ENCODE results near the gene ALOX15.
"Not testable (repeated sequence)": the region's sequence is repeated elsewhere in the genome, so short reads cannot be mapped to it uniquely, and the experiment has no call there.

Gene ALOX15

GRCh38 chr17:4652997-4653396 is 11.5 kb upstream of the ALOX15 start:
- no peak for DNase-seq

DNA sequence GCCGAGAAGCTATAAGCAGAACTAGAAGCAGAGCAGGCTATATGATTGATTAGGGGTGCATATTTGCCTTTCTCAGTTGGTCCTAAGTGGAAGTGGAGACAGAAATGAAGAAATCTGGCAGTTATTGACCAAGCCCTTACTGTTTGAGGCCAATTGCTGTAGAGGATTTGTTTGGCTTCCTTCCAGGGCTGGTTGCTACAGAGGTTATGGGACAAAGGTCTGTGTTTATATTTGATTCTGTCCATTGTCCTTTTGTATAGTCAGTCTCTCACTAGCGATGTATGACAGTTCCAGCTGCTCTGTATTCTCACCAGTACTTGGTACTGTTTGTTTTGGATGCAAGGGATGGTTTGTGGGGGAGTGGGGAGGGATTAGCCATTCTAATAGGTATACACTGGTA is 7.3 kb upstream of the ALOX15 start:
- peak; percentile 85 for DNase-seq

DNA sequence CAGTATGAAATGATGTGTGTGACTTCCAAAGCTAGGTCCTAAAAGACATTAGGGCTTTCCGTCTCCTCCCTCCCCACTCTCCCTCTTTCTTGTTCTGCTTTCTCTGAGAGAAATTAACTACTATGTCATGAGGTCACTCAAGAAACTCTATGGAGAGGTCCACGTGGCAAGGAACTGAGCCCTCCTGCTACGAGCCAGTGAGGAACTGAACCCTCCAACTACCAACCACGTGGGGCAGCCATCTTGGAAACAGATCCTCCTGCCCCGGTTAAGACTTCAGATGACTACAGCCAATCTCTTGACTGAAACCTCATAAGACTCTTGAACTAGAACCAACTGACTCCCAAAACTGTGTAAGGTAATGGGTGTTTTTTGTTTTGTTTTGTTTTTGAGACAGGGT is 4.2 kb upstream of the ALOX15 start:
- peak; percentile 94 for DNase-seq

DNA sequence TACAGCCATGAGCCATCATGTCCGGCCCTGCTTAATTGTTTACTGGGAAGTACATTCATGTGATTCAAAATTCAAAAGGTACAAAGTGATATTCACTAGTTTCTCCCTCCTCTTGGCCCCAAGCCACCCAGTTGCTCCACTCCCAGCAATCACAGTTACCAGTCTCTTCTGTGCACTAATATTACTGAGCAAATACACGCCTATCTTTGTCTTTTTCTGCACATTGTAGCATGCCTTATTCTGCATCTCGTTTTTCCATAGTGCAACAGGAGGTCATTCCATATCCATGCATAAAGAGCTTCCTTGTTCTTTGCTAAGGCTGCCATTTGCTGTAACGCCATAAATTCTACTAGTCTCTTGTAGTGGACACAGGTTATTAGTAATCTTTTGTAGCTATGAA is 2.2 kb upstream of the ALOX15 start:
- no peak for DNase-seq

GRCh38 chr17:4642286-4642685 is 808 bp upstream of the ALOX15 start:
- no peak for DNase-seq

DNA sequence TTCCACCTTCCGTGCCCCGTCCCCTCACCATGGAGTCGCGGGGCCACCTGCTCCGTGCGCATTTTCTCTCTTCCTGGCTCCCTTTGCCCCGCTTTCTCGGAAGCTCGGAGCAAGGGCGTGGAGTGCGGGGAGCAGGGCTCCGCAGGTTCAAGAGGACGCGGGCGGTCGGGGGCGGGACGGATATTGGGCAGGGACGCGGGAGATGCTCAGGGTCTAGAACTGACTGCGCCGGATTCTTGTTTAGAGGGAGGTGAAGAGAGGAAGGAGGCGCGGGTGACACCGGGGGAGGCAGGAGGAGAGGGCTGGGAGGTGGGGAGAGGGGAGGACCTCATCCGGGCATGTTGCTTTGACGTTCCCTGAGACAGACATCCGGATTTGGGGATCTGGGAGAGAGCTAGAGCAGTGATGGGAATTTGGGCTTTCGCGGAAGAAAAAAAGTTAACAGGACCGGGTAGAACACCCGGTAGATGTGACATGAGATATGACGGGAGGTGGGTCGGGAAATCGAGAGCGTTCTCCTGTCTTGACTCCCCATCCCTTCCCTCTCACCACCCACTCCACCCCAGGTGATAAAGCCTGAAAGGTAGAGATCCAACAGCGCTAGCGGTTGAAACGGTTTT is 799 bp downstream of the ALOX15 start:
- not testable (repeated sequence) for DNase-seq

- peak; percentile 9 for DNase-seq
Measured at GRCh38 chr17:4639301-4640059, 2.0 kb downstream of the ALOX15 start.

DNA sequence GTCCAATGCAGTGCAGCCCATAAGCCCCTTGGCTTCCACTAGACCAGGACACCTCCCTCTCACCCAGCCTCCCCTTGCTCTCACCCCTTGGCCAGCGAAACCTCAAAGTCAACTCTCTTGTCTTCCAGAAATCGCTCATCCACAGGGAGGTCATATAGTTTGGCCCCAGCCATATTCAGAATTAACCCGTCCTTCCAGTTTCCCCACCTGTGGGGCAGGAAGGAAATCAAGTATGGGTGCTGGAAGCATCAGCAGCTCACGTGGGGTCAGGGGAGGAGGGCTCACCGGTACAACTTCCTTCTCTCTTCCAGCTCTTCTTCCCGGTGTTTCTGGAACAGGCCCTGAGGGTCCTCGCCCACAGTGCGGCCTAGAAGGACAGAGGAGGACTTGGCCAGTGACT is 2.7 kb downstream of the ALOX15 start:
- DNase-seq = not testable (repeated sequence)

GRCh38 chr17:4636474-4637100 is 4.9 kb downstream of the ALOX15 start:
- DNase-seq = no peak

- peak; percentile 93 for DNase-seq
Measured at GRCh38 chr17:4635823-4636375, 5.6 kb downstream of the ALOX15 start.

GRCh38 chr17:4634976-4635375 is 6.5 kb downstream of the ALOX15 start:
- peak; percentile 84 for DNase-seq

GRCh38 chr17:4633643-4634042 is 7.8 kb downstream of the ALOX15 start:
- DNase-seq = no peak

DNA sequence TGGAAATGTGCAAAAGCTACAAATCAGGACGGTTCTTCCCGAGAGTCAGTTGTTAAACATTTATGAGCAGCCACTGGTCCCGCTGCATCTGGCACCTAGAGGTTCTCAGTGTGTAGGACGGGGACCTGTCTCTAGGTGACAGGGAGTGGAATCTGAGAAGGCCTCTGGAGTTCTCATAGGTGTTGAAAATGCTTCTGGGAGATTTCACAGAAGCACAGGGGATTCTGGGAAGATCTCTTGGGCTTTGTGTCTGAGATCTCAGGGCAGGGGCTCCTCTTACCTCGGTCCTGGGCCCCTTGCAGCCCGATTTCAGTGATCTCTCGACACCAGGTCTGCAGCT is 8.9 kb downstream of the ALOX15 start:
- no peak for DNase-seq

DNA sequence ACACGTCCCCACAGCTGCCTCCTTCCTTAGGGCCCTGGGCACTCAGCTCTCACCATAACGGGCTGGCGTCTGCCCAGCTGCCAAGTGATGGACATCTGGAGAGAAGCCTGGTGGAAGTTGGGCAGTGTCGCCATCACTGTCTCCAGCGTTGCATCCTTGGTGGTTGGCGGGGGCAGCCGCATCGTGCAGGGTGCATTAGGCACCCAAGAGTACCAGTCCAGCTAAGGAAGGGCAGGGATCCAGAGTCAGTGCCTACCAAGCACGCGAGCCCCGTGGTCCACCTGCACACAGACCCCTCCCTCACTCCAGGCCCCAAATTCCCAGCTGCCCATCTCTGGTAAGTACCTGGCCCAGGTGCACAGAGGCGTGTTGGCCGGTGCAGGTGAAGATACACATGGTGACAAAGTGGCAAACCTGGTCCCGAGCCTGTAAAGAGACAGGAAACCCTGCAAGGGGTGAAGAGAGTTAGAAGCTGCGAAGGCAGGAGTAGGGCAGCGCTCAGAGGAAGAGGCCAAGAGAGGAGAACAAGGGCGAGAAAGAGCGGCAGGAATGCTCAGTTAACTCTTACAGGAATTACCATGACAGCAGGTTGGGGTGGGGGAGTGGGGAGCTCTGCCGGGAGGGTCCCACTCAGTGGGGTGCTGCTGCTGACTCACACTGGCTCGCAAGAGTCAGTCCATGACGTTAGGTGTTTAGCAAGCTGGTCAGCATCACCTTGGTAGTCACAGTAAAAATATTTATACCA is 9.5 kb downstream of the ALOX15 start:
- DNase-seq = no peak

GRCh38 chr17:4631431-4631830 is 10.0 kb downstream of the ALOX15 start:
- DNase-seq = no peak

GRCh38 chr17:4626734-4627256 is 14.7 kb downstream of the ALOX15 start:
- DNase-seq = no peak

DNA sequence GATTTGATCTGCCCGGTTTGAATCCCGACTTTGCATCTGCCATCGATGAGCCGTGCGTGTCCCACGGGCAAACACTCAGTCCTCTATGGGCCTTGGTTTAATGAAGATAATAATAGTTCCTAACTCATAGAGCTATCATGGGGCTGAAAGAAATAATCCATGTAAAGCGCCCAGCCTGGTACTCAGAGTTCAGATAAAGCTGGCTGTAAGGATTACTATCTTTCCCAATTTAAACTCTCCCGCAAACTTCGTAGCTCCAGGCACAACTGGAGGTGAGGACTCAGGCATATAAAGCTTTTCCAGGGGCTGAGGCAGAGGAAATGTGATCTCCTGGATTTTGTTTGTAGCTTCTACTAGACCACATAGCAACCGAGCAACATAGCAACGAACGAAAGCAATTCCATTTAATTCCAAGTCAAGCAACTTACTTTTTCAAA is 16.3 kb downstream of the ALOX15 start:
- no peak for DNase-seq

- DNase-seq = peak; percentile 21
Measured at GRCh38 chr17:4624451-4624911, 17.0 kb downstream of the ALOX15 start.

- no peak for DNase-seq
Measured at GRCh38 chr17:4623249-4623648, 18.2 kb downstream of the ALOX15 start.

DNA sequence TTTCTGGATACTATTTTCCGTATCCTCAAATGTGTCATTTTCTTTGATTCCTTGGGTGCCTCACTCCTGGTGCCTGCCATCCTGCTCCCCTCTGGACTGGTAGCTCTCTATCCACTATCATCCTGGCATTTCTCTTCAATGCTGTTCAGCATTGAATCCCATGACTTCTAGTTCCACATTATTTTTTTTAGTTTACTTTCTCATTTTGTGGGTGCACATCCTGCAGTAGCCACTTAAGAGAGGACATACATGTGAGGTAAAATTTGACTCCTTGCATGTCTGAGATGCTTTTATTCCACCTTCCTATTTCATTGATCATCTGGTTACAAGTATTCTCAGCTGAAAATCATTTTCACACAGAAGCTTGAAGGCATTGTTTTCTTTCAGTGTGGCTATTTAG is 19.1 kb downstream of the ALOX15 start:
- DNase-seq = no peak

DNA sequence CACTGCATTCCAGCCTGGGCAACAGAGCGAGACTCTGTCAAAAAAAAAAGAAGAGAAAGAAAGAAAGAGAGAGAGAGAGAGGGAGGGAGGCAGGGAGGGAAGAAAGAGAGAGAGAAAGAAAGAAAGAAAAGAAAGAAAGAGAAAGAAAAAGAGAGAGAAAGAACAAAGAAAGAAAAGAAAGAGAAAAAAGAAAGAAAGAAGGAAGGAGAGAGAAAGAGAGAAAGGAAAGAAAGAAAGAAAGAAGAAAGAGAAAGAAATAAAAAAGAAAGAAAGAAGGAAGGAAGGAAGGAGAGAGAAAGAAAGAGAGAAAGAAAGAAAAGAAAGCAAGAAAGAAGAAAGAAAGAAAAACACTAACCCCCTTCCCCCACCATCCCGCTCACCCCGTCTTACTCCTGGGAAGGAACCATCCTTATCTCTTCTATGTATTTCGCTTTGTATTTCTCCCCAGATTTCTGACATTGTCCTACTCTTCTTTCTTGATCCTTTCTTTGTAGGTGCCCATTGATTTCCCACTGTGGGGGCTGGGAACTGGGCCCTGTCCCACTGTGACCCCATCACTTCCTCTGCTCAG is 20.9 kb downstream of the ALOX15 start:
- DNase-seq = no peak

DNA sequence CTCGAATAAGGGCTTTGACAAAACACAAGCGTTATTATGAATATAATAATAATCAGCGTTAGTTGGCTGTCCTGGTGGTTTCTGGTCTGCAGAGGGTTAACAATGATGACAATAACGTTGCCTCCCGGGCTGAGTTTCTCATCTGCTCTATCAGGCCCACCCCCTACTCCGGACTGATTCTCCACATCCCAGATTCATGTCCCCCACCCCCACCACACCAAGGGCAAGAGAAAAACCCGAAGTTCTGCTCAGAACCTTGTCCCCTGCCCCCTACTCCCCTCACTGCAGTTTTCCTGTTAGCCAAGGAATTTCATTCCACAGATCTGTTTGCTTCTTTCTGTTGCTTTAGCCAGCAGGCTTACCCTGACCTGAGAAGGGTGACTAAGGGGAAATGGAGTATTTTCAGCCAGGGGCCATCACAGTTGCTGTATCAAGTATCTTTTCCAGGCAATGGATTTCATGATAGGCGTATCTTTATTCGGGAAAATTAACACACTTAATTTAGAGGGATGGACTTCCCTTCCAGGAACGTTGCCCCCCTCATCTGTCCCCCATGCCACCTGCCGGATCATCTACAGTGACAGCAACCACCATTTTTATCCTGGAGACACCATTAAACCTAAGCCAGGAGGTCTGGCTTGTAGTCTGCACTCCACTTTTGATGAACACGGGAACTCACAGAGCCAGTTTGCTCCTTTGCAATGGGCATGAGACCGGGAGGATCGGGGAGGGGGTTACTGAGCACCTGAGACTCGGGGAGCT is 23.7 kb downstream of the ALOX15 start:
- DNase-seq = no peak

Measured in MV-4-11 (cell line).